RKO (cell line): ENCODE data around the gene PAEP.

ENCODE experiments used
- DNase-seq: peaks from one replicate; pipeline ENCODE4 v3.0.0-alpha.2; 2016; ENCODE audit warnings: low spot score

PAEP gene

GRCh38 chr9:135579889-135580660, 18.5 kb downstream of the PAEP start:
- DNase-seq = no peak

GRCh38 chr9:135580664-135581380, 19.3 kb downstream of the PAEP start:
- no peak for DNase-seq

GRCh38 chr9:135581636-135582426, 20.3 kb downstream of the PAEP start:
- no peak for DNase-seq

GRCh38 chr9:135582541-135582940, 21.0 kb downstream of the PAEP start:
- no peak for DNase-seq

GRCh38 chr9:135582966-135583687, 21.6 kb downstream of the PAEP start:
- no peak for DNase-seq

GRCh38 chr9:135583688-135584011, 22.1 kb downstream of the PAEP start:
- no peak for DNase-seq

GRCh38 chr9:135584371-135584770, 22.8 kb downstream of the PAEP start:
- DNase-seq = no peak

GRCh38 chr9:135584934-135585333, 23.4 kb downstream of the PAEP start:
- DNase-seq = no peak

GRCh38 chr9:135586601-135587109, 25.1 kb downstream of the PAEP start:
- DNase-seq = no peak

GRCh38 chr9:135587658-135588057, 26.1 kb downstream of the PAEP start:
- no peak for DNase-seq

- no peak for DNase-seq
Measured at GRCh38 chr9:135588371-135588770, 26.8 kb downstream of the PAEP start.

GRCh38 chr9:135588886-135589595, 27.5 kb downstream of the PAEP start:
- no peak for DNase-seq

- DNase-seq = no peak
Measured at GRCh38 chr9:135589596-135590485, 28.3 kb downstream of the PAEP start.

GRCh38 chr9:135590486-135591079, 29.0 kb downstream of the PAEP start:
- no peak for DNase-seq

- DNase-seq = no peak
Measured at GRCh38 chr9:135591506-135592330, 30.2 kb downstream of the PAEP start.

GRCh38 chr9:135592331-135592590, 30.7 kb downstream of the PAEP start:
- no peak for DNase-seq

- no peak for DNase-seq
Measured at GRCh38 chr9:135592625-135593024, 31.1 kb downstream of the PAEP start.

GRCh38 chr9:135596211-135596610, 34.7 kb downstream of the PAEP start:
- no peak for DNase-seq

- DNase-seq = no peak
Measured at GRCh38 chr9:135600296-135600817, 38.8 kb downstream of the PAEP start.
